C4-2B (cell line): ENCODE results near the gene PIK3AP1.

Source experiments
- CTCF ChIP-seq: fragments of 450-650 bp; conservative IDR thresholded peaks from 2 replicates; pipeline ENCODE4 v1.5.1; 2017; ENCODE audit warnings: mild to moderate bottlenecking
- ZFX ChIP-seq: fragments of 450-650 bp; IDR thresholded peaks from 2 replicates; pipeline ENCODE4 v1.6.1; 2017

GRCh38 chr10:96692427-96692826 is 27.9 kb downstream of the PIK3AP1 start:
- TF ChIP-seq CTCF (no peak), ZFX (no peak)
